Transverse colon (tissue), 4 donors: Measurements from ENCODE around the gene GATA3. TPM values are rescaled to one million over a fixed set of nuclear protein-coding genes. Genes with fewer than 3 reads are reported as not detected.

Experiments used
- DNase-seq: peaks from one replicate; pipeline ENCODE4 v3.0.0-alpha.2; 2019
- H3K27ac ChIP-seq, 4 donors: fragments of 200-600 bp; sonication (generic); 2 replicates each; pipeline ENCODE4 v1.5.1; 2016 to 2018; ENCODE audit warnings: inconsistent platforms in 4 of 4
- H3K27me3 ChIP-seq: fragments of 200-600 bp; sonication (generic); 2 replicates; pipeline ENCODE4 v1.5.1; 2017; ENCODE audit warnings: inconsistent platforms
- H3K36me3 ChIP-seq, 4 donors: fragments of 200-600 bp; sonication (generic); 2 replicates each; pipeline ENCODE4 v1.5.1; 2017 to 2019; ENCODE audit warnings: inconsistent platforms in 4 of 4
- H3K4me1 ChIP-seq, 4 donors: fragments of 200-600 bp; sonication (generic); 2 replicates each; pipeline ENCODE4 v1.5.1; 2017 to 2020; ENCODE audit warnings: inconsistent platforms in 4 of 4
- H3K4me3 ChIP-seq, 4 donors: fragments of 200-600 bp; sonication (generic); 1 replicate in 1 of 4; 2 replicates in 3 of 4; pipeline versions ENCODE4 v1.5.1 to v1.6.1; 2017 to 2019; ENCODE audit warnings: inconsistent platforms in 4 of 4
- H3K9me3 ChIP-seq, 2 donors: fragments of 200-600 bp; sonication (generic); 2 replicates each; pipeline ENCODE4 v1.5.1; 2017 to 2019; ENCODE audit warnings: inconsistent platforms in 2 of 2
- CTCF ChIP-seq, 5 experiments: fragments of 200-600 bp in 3 of 5; fragments of 450-650 bp in 2 of 5; sonication (generic) in 3 of 5; IDR thresholded peaks; 1 replicate in 2 of 5; 2 replicates in 3 of 5; pipeline ENCODE4 v1.5.1; 2016 to 2017; ENCODE audit warnings: antibody characterized with exemption in 5 of 5, inconsistent platforms in 3 of 5, mild to moderate bottlenecking in 2 of 5, moderate library complexity in 1 of 5
- EP300 ChIP-seq: sonication (generic); formaldehyde crosslinking; IDR thresholded peaks from one replicate; pipeline ENCODE4 v1.6.1; 2017; ENCODE audit warnings: antibody characterized with exemption, low read depth
- POLR2A ChIP-seq: fragments of 450-650 bp; IDR thresholded peaks from one replicate; pipeline ENCODE4 v1.6.1; 2016; ENCODE audit warnings: antibody characterized with exemption, mild to moderate bottlenecking, moderate library complexity
- POLR2AphosphoS5 ChIP-seq, 3 donors: sonication (generic); formaldehyde crosslinking; IDR thresholded peaks; one replicate each; pipeline ENCODE4 v1.6.1; 2016; ENCODE audit warnings: antibody characterized with exemption in 3 of 3
- WGBS, 2 donors: methylation state at CpG; one replicate each; pipeline ENCODE4 v1.1.5; 2018; ENCODE audit warnings: low coverage in 1 of 2; 5-methylcytosine and 5-hydroxymethylcytosine counted together
- in situ Hi-C, 4 donors: fragments of 200-750 bp; cut with MboI; loops; one replicate each; pipeline versions ENCODE4 v1.15.0 to v1.15.1; 2017; ENCODE audit warnings: low sequenced_read_pairs in 3 of 4, low pct_ligation_motif_present in 1 of 4, low pct_unique_long_range_greater_than_20kb in 1 of 4
- intact Hi-C: fragments of 100-400 bp; cut with DNase I; formaldehyde crosslinking; loops from one replicate; pipeline ENCODE4 v1.15.1; 2023; ENCODE audit warnings: low total_unique reads
- total RNA-seq, 4 donors: library from RNA; depleted of rRNA; stranded (reverse); fragments of >200 nt; gene quantifications; one replicate each; pipeline ENCODE4 v1.1.0, GENCODE V29; 2016

The GATA3 gene
- total RNA-seq, 4 donors from 2014 or later, result 0.48 TPM; not detected in 3

- WGBS, 2 donors, result 63 to 67% methylated on average over 1 to 7 of the region's 7 CpGs
- no peak for DNase-seq
- intact Hi-C loops (no loop called here), in situ Hi-C loops (no loop called here)
- Histone ChIP-seq H3K4me3 (no peak overlapping the region), H3K9me3 (no peaks in the 10 kb centered on the region), H3K36me3 (no peaks in the 10 kb centered on the region), H3K4me1 (no peaks in the 10 kb centered on the region), H3K27ac (no peak overlapping the region), H3K27me3 (peaks cover 20% of the 10 kb centered on the region)
- TF ChIP-seq EP300 (no peak), POLR2AphosphoS5 (IDR thresholded peaks at IDR 0.05) (no peak)
Observed at GRCh38 chr10:8104721-8105120, 50.2 kb downstream of the GATA3 start.

DNA sequence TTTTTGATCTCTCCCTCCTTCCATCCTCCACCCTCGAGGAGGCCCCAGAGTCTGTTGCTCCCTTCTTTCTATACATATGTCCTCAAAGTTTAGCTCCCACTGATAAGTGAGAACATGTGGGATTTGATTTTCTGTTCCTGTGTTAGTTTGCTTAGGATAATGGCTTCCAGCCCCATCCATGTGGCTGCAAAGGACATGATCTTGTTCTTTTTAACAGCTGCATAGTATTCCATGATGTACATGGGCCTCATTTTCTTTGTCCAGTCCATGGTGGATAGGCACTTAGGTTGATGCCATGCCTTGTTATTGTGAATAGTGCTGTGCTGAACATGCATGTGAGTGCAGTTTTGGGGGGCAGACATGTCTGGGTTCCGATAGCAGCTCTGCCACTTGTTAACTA, 51.4 kb downstream of the GATA3 start:
- TF ChIP-seq CTCF (IDR thresholded peaks at IDR 0.05), result no peak
- no peak for TF ChIP-seq EP300
- TF ChIP-seq POLR2AphosphoS5 (IDR thresholded peaks at IDR 0.05), result no peak
- no peak for TF ChIP-seq POLR2A
- no peak overlapping the region for H3K4me3 ChIP-seq
- intact Hi-C loops (no loop called here), in situ Hi-C loops (no loop called here)
- H3K27me3 ChIP-seq, result peaks cover 20% of the 10 kb centered on the region
- no peaks in the 10 kb centered on the region for H3K36me3 ChIP-seq
- WGBS, 2 donors, result 87% methylated on average over 2 of the region's 2 CpGs; no CpG with 5 or more reads in 1 of the 2 donors
- no peaks in the 10 kb centered on the region for H3K4me1 ChIP-seq
- H3K27ac ChIP-seq, result no peak overlapping the region
- DNase-seq, result no peak
- H3K9me3 ChIP-seq, result no peaks in the 10 kb centered on the region

- H3K9me3 ChIP-seq, result no peaks in the 10 kb centered on the region
Observed at GRCh38 chr10:8112230-8112905, 57.9 kb downstream of the GATA3 start.

DNA sequence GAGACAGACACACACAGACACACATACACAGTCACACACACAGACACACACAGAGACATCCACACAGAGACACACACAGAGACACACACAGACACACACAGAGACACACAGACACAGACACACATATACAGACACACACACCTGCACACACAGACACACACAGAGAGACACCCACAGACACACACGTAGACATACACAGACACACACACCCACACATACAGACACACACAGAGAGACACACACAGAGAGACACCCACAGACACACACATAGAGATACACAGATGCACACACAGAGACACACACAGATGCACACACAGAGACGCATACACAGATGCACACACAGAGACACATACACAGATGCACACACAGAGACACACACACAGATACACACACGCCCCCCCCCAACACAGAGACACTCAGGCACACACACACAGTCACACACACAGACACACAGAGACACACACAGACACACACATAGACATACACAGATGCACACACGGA, 58.5 kb downstream of the GATA3 start:
- H3K27me3 ChIP-seq, result no peaks in the 10 kb centered on the region
- DNase-seq, result no peak
- TF ChIP-seq POLR2AphosphoS5 (IDR thresholded peaks at IDR 0.05), result no peak
- TF ChIP-seq CTCF (IDR thresholded peaks at IDR 0.05), result no peak
- TF ChIP-seq POLR2A, result no peak
- TF ChIP-seq EP300, result no peak
- H3K4me3 ChIP-seq, result no peak overlapping the region
- intact Hi-C loops, result no loop called here
- H3K9me3 ChIP-seq, result no peaks in the 10 kb centered on the region
- H3K27ac ChIP-seq, result no peak overlapping the region
- no peaks in the 10 kb centered on the region for H3K4me1 ChIP-seq
- in situ Hi-C loops, result no loop called here
- 85 to 100% methylated on average over 2 to 4 of the region's 4 CpGs for WGBS, 2 donors
- no peaks in the 10 kb centered on the region for H3K36me3 ChIP-seq

More at GRCh38 chr10:8112230-8112905, 57.9 kb downstream of the GATA3 start:
- Histone ChIP-seq H3K4me1 (no peaks in the 10 kb centered on the region), H3K36me3 (no peaks in the 10 kb centered on the region), H3K4me3 (no peak overlapping the region), H3K27ac (no peak overlapping the region), H3K27me3 (no peaks in the 10 kb centered on the region)
- no peak for TF ChIP-seq POLR2A
- in situ Hi-C loops, result no loop called here
- intact Hi-C loops, result no loop called here
- WGBS, 2 donors, result 67 to 76% methylated on average over 8 to 13 of the region's 13 CpGs
- no peak for DNase-seq

GRCh38 chr10:8113616-8114015, 59.1 kb downstream of the GATA3 start:
- H3K9me3 ChIP-seq, result no peaks in the 10 kb centered on the region
- no peak for DNase-seq
- intact Hi-C loops, result no loop called here
- WGBS, 2 donors, result 91 to 100% methylated on average over 2 to 5 of the region's 5 CpGs
- H3K27ac ChIP-seq, result no peak overlapping the region
- no peaks in the 10 kb centered on the region for H3K36me3 ChIP-seq
- H3K4me1 ChIP-seq, result no peaks in the 10 kb centered on the region
- H3K27me3 ChIP-seq, result no peaks in the 10 kb centered on the region
- TF ChIP-seq CTCF (IDR thresholded peaks at IDR 0.05) (no peak), POLR2AphosphoS5 (IDR thresholded peaks at IDR 0.05) (no peak), EP300 (no peak), POLR2A (no peak)
- in situ Hi-C loops, result no loop called here
- no peak overlapping the region for H3K4me3 ChIP-seq
